DND-41 (cell line): Measurements from ENCODE around the gene KRTAP1-5.

Experiments used
- ATAC-seq: fragments of 200-7000 bp; cut with Tn5 transposase; 3 replicates; pipeline ENCODE4 v1.9.1; 2021; ENCODE audit warnings: low read depth; ENCODE audit not compliant: insufficient read depth
- DNase-seq: peaks from one replicate; pipeline ENCODE4 v3.0.0-alpha.2; 2020
- H2AFZ ChIP-seq: 2 replicates; pipeline ENCODE4 v1.6.0; 2012; ENCODE audit warnings: low read depth, low read length
- H3K27ac ChIP-seq: 2 replicates; pipeline ENCODE4 v1.5.1; 2012; ENCODE audit warnings: low read length, inconsistent platforms
- H3K27me3 ChIP-seq: fragments of 200-600 bp; sonication (generic); 2 replicates; pipeline ENCODE4 v1.6.0; 2012; ENCODE audit warnings: low read length, mild to moderate bottlenecking, inconsistent platforms; ENCODE audit not compliant: insufficient read depth, poor library complexity
- H3K36me3 ChIP-seq: 2 replicates; pipeline ENCODE4 v1.5.1; 2012; ENCODE audit warnings: low read length, inconsistent platforms; ENCODE audit not compliant: insufficient read depth
- H3K4me1 ChIP-seq: 2 replicates; pipeline ENCODE4 v1.5.1; 2012; ENCODE audit warnings: mild to moderate bottlenecking, low read length; ENCODE audit not compliant: insufficient read depth
- H3K4me2 ChIP-seq: 2 replicates; pipeline ENCODE4 v1.6.0; 2012; ENCODE audit warnings: mild to moderate bottlenecking, moderate library complexity, low read length, inconsistent platforms; ENCODE audit not compliant: insufficient read depth
- H3K4me3 ChIP-seq, 2 experiments: fragments of 200-600 bp in 1 of 2; shearing (Covaris generic) in 1 of 2; 2 replicates each; pipeline ENCODE4 v1.5.1; 2012 to 2016; ENCODE audit warnings: inconsistent platforms in 2 of 2, low read length in 2 of 2, mild to moderate bottlenecking in 2 of 2, low read depth in 1 of 2, moderate library complexity in 1 of 2
- H3K79me2 ChIP-seq: 2 replicates; pipeline ENCODE4 v1.6.0; 2012; ENCODE audit warnings: low read length, inconsistent platforms; ENCODE audit not compliant: insufficient read depth
- H3K9ac ChIP-seq: 2 replicates; pipeline ENCODE4 v1.6.0; 2012; ENCODE audit warnings: low read depth, mild to moderate bottlenecking, inconsistent platforms, low read length, moderate library complexity
- H3K9me3 ChIP-seq: 2 replicates; pipeline ENCODE4 v1.5.1; 2012; ENCODE audit warnings: low read length, moderate library complexity, mild to moderate bottlenecking, inconsistent platforms; ENCODE audit not compliant: insufficient read depth, severe bottlenecking
- H4K20me1 ChIP-seq: 2 replicates; pipeline ENCODE4 v1.6.0; 2012; ENCODE audit warnings: low read length; ENCODE audit not compliant: insufficient read depth
- EZH2 ChIP-seq: IDR thresholded peaks from 3 replicates; pipeline ENCODE4 v1.6.1; 2012; ENCODE audit warnings: borderline replicate concordance, low read depth, mild to moderate bottlenecking, moderate library complexity, low read length, inconsistent platforms; ENCODE audit not compliant: severe bottlenecking
- TF ChIP-seq, protein P1 (sequence below): IDR thresholded peaks from 2 replicates; pipeline ENCODE4 v1.5.1; 2012; ENCODE audit warnings: borderline replicate concordance, low read length, moderate library complexity, mild to moderate bottlenecking; ENCODE audit not compliant: poor library complexity, severe bottlenecking; ENCODE audit errors: extremely low read depth

KRTAP1-5 gene

GRCh38 chr17:41029633-41030245, 2.7 kb upstream of the KRTAP1-5 start, which contains the start of gene KRTAP1-4:
Gene KRTAP1-4, minus strand, starts transcription at chr17:41030195. Its CDS starts 117 bp downstream, at chr17:41030078.
- no peaks in the 10 kb centered on the region for H3K36me3 ChIP-seq
- H3K79me2 ChIP-seq, result no peaks in the 10 kb centered on the region
- no peak within 1 kb of the TSS for H3K4me3 ChIP-seq
- ATAC-seq (no peak), DNase-seq (no peak)
- no peaks in the 10 kb centered on the region for H4K20me1 ChIP-seq
- no peak for TF ChIP-seq EZH2
- TF ChIP-seq, protein P1, sequence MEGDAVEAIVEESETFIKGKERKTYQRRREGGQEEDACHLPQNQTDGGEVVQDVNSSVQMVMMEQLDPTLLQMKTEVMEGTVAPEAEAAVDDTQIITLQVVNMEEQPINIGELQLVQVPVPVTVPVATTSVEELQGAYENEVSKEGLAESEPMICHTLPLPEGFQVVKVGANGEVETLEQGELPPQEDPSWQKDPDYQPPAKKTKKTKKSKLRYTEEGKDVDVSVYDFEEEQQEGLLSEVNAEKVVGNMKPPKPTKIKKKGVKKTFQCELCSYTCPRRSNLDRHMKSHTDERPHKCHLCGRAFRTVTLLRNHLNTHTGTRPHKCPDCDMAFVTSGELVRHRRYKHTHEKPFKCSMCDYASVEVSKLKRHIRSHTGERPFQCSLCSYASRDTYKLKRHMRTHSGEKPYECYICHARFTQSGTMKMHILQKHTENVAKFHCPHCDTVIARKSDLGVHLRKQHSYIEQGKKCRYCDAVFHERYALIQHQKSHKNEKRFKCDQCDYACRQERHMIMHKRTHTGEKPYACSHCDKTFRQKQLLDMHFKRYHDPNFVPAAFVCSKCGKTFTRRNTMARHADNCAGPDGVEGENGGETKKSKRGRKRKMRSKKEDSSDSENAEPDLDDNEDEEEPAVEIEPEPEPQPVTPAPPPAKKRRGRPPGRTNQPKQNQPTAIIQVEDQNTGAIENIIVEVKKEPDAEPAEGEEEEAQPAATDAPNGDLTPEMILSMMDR, result no peak
- no peak within 1 kb of the TSS for H2AFZ ChIP-seq
- no peak within 1 kb of the TSS for H3K4me2 ChIP-seq
- peaks cover 11% of the 10 kb centered on the region for H3K27me3 ChIP-seq
- H3K4me1 ChIP-seq, result no peaks in the 10 kb centered on the region
- no peak within 1 kb of the TSS for H3K9ac ChIP-seq
- no peak within 1 kb of the TSS for H3K27ac ChIP-seq
- no peaks in the 10 kb centered on the region for H3K9me3 ChIP-seq

- H3K27ac ChIP-seq, result no peak overlapping the region
- DNase-seq (no peak), ATAC-seq (no peak)
- no peak overlapping the region for H3K4me2 ChIP-seq
- H3K4me3 ChIP-seq, result no peak overlapping the region
- no peaks in the 10 kb centered on the region for H3K4me1 ChIP-seq
- no peaks in the 10 kb centered on the region for H3K9me3 ChIP-seq
- H4K20me1 ChIP-seq, result no peaks in the 10 kb centered on the region
- peaks cover 12% of the 10 kb centered on the region for H3K27me3 ChIP-seq
- H3K79me2 ChIP-seq, result no peaks in the 10 kb centered on the region
- H3K9ac ChIP-seq, result no peak overlapping the region
- TF ChIP-seq, protein P1, result no peak
- TF ChIP-seq EZH2, result no peak
- H2AFZ ChIP-seq, result no peak overlapping the region
- H3K36me3 ChIP-seq, result no peaks in the 10 kb centered on the region
Measured at GRCh38 chr17:41024697-41025096, 2.3 kb downstream of the KRTAP1-5 start.

GRCh38 chr17:41020336-41020735, 6.7 kb downstream of the KRTAP1-5 start:
- Histone ChIP-seq H3K9ac (no peak overlapping the region), H3K27me3 (peaks cover 10% of the 10 kb centered on the region)
- TF ChIP-seq EZH2, result no peak
- TF ChIP-seq, protein P1, result no peak

More at GRCh38 chr17:41020336-41020735, 6.7 kb downstream of the KRTAP1-5 start:
- Histone ChIP-seq H4K20me1 (no peaks in the 10 kb centered on the region), H3K36me3 (no peaks in the 10 kb centered on the region), H3K4me3 (no peak overlapping the region), H2AFZ (no peak overlapping the region), H3K27ac (no peak overlapping the region), H3K79me2 (no peaks in the 10 kb centered on the region), H3K9me3 (no peaks in the 10 kb centered on the region), H3K4me1 (no peaks in the 10 kb centered on the region), H3K4me2 (no peak overlapping the region)
- ATAC-seq (no peak), DNase-seq (no peak)
